Right lobe of liver (tissue), 4 donors: ENCODE measurements around the gene CYP2J2.

ENCODE experiments used
- CTCF ChIP-seq, 4 donors: fragments of 200-600 bp in 3 of 4; fragments of 450-650 bp in 1 of 4; IDR thresholded peaks; one replicate each; pipeline versions ENCODE4 v1.5.1 to v1.8.0; 2016 to 2022; ENCODE audit warnings: antibody characterized with exemption in 4 of 4, mild to moderate bottlenecking in 2 of 4
- POLR2A ChIP-seq: fragments of 450-650 bp; IDR thresholded peaks from one replicate; pipeline ENCODE4 v1.6.1; 2017; ENCODE audit warnings: antibody characterized with exemption, mild to moderate bottlenecking
- donor health status: DM: no; HTN: no; CAD: no.
- donor health status: DM: no; HTN: no; CAD: no.
- donor health status: DM: no; HTN: yes; CAD: no.

- no peak for TF ChIP-seq CTCF (IDR thresholded peaks at IDR 0.05)
- no peak for TF ChIP-seq POLR2A
These were observed 80.2 kb downstream of the CYP2J2 start for GRCh38 chr1:59846209-59846894.
